Panc1 (cell line): ENCODE results near the gene CTTNBP2. TPM values are rescaled to one million over a fixed set of nuclear protein-coding genes. Genes with fewer than 3 reads are reported as not detected.

ENCODE experiments used
- ATAC-seq: fragments of 200-7000 bp; cut with Tn5 transposase; 2 replicates; pipeline ENCODE4 v1.9.1; 2020; ENCODE audit warnings: mild to moderate bottlenecking, moderate library complexity
- BruUV-seq: library from RNA; stranded (reverse); fragments of 400-500 nt; replicated peaks from 2 replicates; lab custom pipeline; 2021; lab: Mats Ljungman, UMichigan
- CTCF ChIA-PET: fragments of 300-600 bp; sonication (Branson Sonifier 250); formaldehyde crosslinking; loops from one replicate; lab custom pipeline; 2022; ENCODE audit warnings: antibody characterized with exemption; lab: Charles Lee
- POLR2A ChIA-PET: fragments of 300-600 bp; sonication (Branson Sonifier 250); formaldehyde crosslinking; loops from one replicate; lab custom pipeline; 2022; ENCODE audit warnings: antibody characterized with exemption; lab: Charles Lee
- DNase-seq: peaks from one replicate; pipeline ENCODE4 v3.0.0-alpha.2; 2010; ENCODE audit warnings: low read depth, low spot score
- H3K27ac ChIP-seq: 2 replicates; pipeline ENCODE4 v1.5.1; 2011; ENCODE audit warnings: mild to moderate bottlenecking, low read length, inconsistent platforms
- H3K27me3 ChIP-seq: fragments of 200-500 bp; sonication (Bioruptor generic); 2 replicates; pipeline ENCODE4 v1.6.0; 2014; ENCODE audit warnings: low read length, inconsistent platforms; ENCODE audit not compliant: control insufficient read depth, insufficient read depth
- H3K36me3 ChIP-seq: fragments of 200-500 bp; sonication (Bioruptor generic); 2 replicates; pipeline ENCODE4 v1.5.1; 2014; ENCODE audit warnings: inconsistent platforms, mild to moderate bottlenecking, low read length, moderate library complexity; ENCODE audit not compliant: control insufficient read depth, insufficient read depth
- H3K4me1 ChIP-seq: 2 replicates; pipeline ENCODE4 v1.5.1; 2011; ENCODE audit warnings: inconsistent platforms, mild to moderate bottlenecking, low read length, moderate library complexity; ENCODE audit not compliant: control insufficient read depth, insufficient read depth
- H3K4me3 ChIP-seq, 2 experiments: 2 replicates each; pipeline ENCODE4 v1.5.1; 2011 to 2012; ENCODE audit warnings: low read depth in 2 of 2, low read length in 2 of 2, mild to moderate bottlenecking in 2 of 2, inconsistent platforms in 1 of 2, moderate library complexity in 1 of 2
- H3K9me3 ChIP-seq: fragments of 200-500 bp; sonication (Bioruptor generic); 2 replicates; pipeline ENCODE4 v1.5.1; 2014; ENCODE audit warnings: low read depth, mild to moderate bottlenecking, inconsistent platforms, low read length, moderate library complexity; ENCODE audit not compliant: control insufficient read depth, insufficient read depth
- CTCF ChIP-seq: fragments of 450-650 bp; IDR thresholded peaks from 2 replicates; pipeline ENCODE4 v1.5.1; 2017; ENCODE audit warnings: mild to moderate bottlenecking
- POLR2AphosphoS5 ChIP-seq: IDR thresholded peaks from 2 replicates; pipeline ENCODE4 v1.6.1; 2012; ENCODE audit warnings: mild to moderate bottlenecking, low read depth, low read length, moderate library complexity
- REST ChIP-seq, 2 experiments: IDR thresholded peaks; 2 replicates each; pipeline ENCODE4 v1.6.1; 2011 to 2012; ENCODE audit warnings: low read depth in 2 of 2, control low read depth in 1 of 2, low read length in 1 of 2, mild to moderate bottlenecking in 1 of 2, moderate library complexity in 1 of 2; ENCODE audit not compliant: insufficient read depth in 1 of 2
- SIN3A ChIP-seq: IDR thresholded peaks from 2 replicates; pipeline ENCODE4 v1.6.1; 2012; ENCODE audit warnings: low read depth, mild to moderate bottlenecking, low read length, moderate library complexity, borderline replicate concordance; ENCODE audit not compliant: insufficient read depth
- TCF7L2 ChIP-seq: IDR thresholded peaks from 2 replicates; pipeline ENCODE4 v1.6.1; 2011; ENCODE audit warnings: mild to moderate bottlenecking, low read depth, low read length, inconsistent platforms
- in situ Hi-C: cut with HindIII; loops from 2 replicates; pipeline ENCODE4 v1.10.0; 2016; ENCODE audit warnings: low sequenced_read_pairs, low pct_unique_long_range_greater_than_20kb
- intact Hi-C: fragments of 100-400 bp; cut with micrococcal nuclease; formaldehyde crosslinking; loops from one replicate; pipeline ENCODE4 v1.10.0; 2022; ENCODE audit not compliant: unreplicated experiment
- total RNA-seq: library from RNA; stranded (reverse); gene quantifications from one replicate; pipeline ENCODE4 v1.2.1, GENCODE V29; 2021; ENCODE audit not compliant: unreplicated experiment

The CTTNBP2 gene
- total RNA-seq, 1 experiment from 2014 or later: 1.0 TPM

GRCh38 chr7:117688126-117688525 lies 185.1 kb downstream of the CTTNBP2 start:
- ChIA-PET CTCF (no interaction called here), POLR2A (interaction anchor here (0.7 kb wide), 1 partner anchor 805 kb away, joined by 8 read pairs; no protein-coding TSS in a partner anchor)
- Histone ChIP-seq H3K4me3 (no peak overlapping the region), H3K36me3 (no peaks in the 10 kb centered on the region), H3K27ac (no peak overlapping the region), H3K27me3 (no peaks in the 10 kb centered on the region), H3K4me1 (no peaks in the 10 kb centered on the region), H3K9me3 (no peaks in the 10 kb centered on the region)
- no TSS peak for BruUV-seq
- DNase-seq: no peak
- intact Hi-C loops: no loop called here
- TF ChIP-seq CTCF: no peak
- no peak for TF ChIP-seq SIN3A
- no peak for TF ChIP-seq POLR2AphosphoS5
- no peak for TF ChIP-seq REST (IDR thresholded peaks at IDR 0.05; ENCODE audit: insufficient read depth in 1 of 2, low read depth in 2 of 2, low read length in 1 of 2)
- TF ChIP-seq TCF7L2: no peak
- in situ Hi-C loops: no loop called here
- ATAC-seq: no peak

- H3K36me3 ChIP-seq: no peaks in the 10 kb centered on the region
- DNase-seq: no peak
- in situ Hi-C loops (no loop called here), intact Hi-C loops (no loop called here)
- ChIA-PET POLR2A (no interaction called here), CTCF (no interaction called here)
- ATAC-seq: no peak
- no TSS peak for BruUV-seq
- H3K4me3 ChIP-seq: no peak overlapping the region
- H3K27me3 ChIP-seq: no peaks in the 10 kb centered on the region
- H3K27ac ChIP-seq: no peak overlapping the region
- no peaks in the 10 kb centered on the region for H3K9me3 ChIP-seq
- TF ChIP-seq REST (IDR thresholded peaks at IDR 0.05; ENCODE audit: insufficient read depth in 1 of 2, low read depth in 2 of 2, low read length in 1 of 2): no peak
- no peak for TF ChIP-seq TCF7L2
- no peak for TF ChIP-seq POLR2AphosphoS5
- TF ChIP-seq CTCF: no peak
- no peak for TF ChIP-seq SIN3A
- no peaks in the 10 kb centered on the region for H3K4me1 ChIP-seq
Observed at GRCh38 chr7:117686311-117686935, 186.8 kb downstream of the CTTNBP2 start.
